ENCODE data around the gene SPATA33.

Gene SPATA33

DNA sequence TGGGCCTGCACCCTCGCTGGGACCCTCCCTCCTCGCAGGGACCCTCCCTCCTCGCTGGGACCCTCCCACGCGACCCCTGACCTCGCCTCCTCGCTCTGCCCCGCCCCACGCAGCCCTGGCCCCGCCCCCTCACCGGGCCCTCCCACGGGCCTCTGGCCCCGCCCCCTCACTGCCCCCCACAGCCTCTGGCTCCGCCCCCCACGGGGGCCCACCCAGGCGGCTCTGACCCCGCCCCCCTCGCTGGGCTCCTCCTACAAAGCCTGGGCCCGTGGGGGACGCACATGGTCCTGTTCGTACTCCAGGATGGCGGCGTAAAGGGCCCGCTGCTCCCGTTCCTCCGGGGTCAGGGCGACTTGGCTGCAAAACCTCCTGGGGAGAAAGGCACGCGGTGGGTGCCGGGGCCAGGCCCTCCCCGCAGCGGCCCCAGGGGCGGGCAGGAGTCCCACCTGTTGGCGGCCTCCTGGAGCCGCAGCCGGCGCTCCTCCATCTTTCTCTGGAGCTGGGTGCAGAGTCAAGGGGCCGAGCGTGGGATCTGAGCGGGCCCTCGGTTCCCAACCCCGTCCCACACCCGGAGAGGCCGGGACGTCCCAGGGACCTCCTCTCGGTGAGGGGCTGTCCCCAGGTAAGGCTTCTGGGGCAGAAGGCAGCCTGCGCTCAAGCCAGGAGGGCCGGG, 54.1 kb downstream of the SPATA33 start:
- peak; percentile 77 for DNase-seq

DNA sequence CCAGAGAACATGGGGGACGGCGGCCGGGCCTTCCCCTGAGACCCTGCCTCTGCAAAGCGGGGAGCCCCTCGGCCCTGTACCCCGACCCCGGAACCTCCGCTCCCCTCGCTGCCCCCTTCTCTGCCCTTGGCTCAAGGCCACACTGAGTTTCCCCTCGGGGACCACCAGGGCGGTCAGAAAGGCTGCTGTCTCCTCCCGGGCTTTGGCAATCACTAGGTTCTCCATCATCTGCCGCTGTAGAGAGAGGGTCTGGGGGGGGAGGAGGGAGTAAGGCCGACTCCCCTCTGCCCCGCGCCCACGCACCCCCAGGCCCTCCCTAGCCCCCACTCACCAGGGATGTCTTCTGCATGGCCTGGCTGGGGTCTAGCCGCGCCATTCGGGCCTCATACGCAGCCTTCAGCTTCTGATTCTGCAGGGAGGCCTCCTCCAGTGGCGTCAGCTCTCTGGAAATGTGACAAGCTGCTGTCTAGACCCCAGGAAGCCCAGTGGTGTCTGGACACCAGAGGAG, 54.7 kb downstream of the SPATA33 start:
- peak; percentile 25 for DNase-seq

DNA sequence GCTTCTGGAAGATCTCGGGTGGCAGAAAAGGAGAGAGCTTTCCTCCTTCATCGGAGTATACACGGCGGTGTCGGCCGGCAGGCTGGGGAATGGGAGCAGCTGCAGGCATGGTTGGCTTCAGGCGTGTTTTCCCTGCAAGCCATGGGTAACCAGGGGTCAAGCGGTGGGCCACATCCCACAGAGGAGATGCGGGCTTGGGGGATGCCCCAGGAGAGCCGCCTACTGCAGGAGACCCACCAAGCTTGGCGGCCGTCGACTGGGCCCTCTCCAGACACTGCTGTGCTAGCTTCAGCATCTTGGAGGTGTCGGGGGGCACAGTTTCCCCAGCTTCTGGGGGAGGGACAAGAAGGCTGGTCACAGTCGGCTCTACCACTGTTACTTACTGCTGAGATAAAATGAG, 58.9 kb downstream of the SPATA33 start:
- DNase-seq: no peak

DNA sequence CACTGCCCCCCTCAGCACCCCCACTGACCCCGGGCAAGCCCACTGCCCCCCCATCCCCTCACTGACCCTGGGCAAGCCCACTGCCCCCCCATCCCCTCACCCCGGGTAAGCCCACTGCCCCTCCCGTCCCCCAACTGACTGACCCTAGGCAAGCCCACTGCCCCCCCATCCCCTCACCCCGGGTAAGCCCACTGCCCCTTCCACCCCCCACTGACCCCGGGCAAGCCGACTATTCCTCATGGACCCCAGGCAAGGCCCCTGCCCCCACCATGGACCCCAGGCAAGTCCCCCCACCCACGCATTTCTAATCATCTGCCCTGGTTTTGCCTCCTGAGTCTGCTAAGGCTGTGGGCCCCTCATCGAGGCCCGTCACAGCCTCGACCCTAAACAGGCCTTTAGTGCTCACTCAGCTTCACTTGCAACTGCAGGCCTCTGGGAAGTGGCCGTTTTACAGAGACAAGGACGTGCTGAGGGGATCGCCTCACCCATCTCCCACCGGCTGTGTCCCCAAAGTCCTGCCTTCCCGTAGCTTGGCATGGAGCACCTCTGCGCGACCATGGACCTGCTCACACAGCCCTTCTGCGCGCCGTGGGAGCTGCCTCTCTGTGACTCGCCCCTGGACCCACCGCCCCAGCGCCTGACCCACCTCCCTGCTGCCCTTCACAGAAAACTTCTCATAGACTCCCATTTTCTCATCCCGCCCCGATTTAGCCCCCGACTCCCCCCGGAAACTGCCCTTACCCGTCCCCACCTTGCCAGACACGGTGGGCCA, 59.5 kb downstream of the SPATA33 start:
- DNase-seq: no peak

DNA sequence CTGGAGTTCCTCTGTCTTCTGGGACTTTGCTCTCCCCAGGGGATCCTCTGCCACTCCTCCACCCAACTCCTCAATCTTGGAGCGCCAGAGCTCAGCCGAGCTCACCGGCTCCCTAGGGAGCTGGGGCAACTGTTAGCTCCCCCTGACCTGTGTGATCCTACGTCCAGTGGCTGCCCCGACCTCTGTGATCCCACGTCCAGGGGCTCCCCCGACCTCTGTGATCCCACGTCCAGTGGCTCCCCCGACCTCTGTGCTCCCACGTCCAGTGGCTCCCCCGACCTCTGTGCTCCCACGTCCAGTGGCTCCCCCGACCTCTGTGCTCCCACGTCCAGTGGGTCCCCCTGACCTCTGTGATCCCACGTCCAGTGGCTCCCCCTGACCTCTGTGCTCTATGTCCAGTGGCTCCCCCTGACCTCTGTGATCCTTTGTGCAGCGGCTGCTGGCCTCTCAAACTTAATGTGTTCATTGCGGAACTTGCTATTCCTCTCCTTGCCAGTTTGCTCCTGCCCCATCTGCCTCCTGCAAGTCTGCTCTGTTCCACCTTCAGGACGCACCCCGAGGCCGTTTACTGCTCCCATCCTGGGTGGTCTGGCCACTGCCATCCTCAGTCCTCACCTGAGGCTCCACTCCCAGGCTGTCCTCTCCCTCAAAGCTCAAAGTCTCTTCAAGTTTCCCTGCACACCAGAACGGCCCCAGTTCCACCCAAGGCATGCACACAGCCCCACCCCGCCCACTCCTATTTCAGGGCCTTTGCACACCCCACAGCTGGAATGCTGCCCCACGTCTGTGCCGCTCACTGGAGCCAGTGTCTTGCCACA, 60.3 kb downstream of the SPATA33 start:
- DNase-seq: no peak

Data from DMS53 (cell line).